Transverse colon (tissue), 4 donors: ENCODE results near the gene ACSM5.

Experiments
- CTCF ChIP-seq, 5 experiments: fragments of 200-600 bp in 3 of 5; fragments of 450-650 bp in 2 of 5; sonication (generic) in 3 of 5; IDR thresholded peaks; 1 replicate in 2 of 5; 2 replicates in 3 of 5; pipeline ENCODE4 v1.5.1; 2016 to 2017; ENCODE audit warnings: antibody characterized with exemption in 5 of 5, inconsistent platforms in 3 of 5, mild to moderate bottlenecking in 2 of 5, moderate library complexity in 1 of 5
- POLR2A ChIP-seq: fragments of 450-650 bp; IDR thresholded peaks from one replicate; pipeline ENCODE4 v1.6.1; 2016; ENCODE audit warnings: antibody characterized with exemption, mild to moderate bottlenecking, moderate library complexity
- POLR2AphosphoS5 ChIP-seq, 3 donors: sonication (generic); formaldehyde crosslinking; IDR thresholded peaks; one replicate each; pipeline ENCODE4 v1.6.1; 2016; ENCODE audit warnings: antibody characterized with exemption in 3 of 3

GRCh38 chr16:20409398-20410120 lies at the start of gene ACSM5:
- TF ChIP-seq CTCF (IDR thresholded peaks at IDR 0.05) = no peak
- TF ChIP-seq POLR2AphosphoS5 (IDR thresholded peaks at IDR 0.05) = no peak
- TF ChIP-seq POLR2A = no peak
